Measurements from ENCODE around the gene PRSS38. TPM values are rescaled to one million over a fixed set of nuclear protein-coding genes. Genes with fewer than 3 reads are reported as not detected.

Gene PRSS38
- total and polyA plus RNA-seq, 5 experiments from 2014 or later: not detected

- Mint-ChIP-seq H3K36me3 (peaks cover 0 to 9% (median 0%) of the 10 kb centered on the region in 3 donors), H3K27ac (no peak overlapping the region), H3K9me3 (no peaks in the 10 kb centered on the region), H3K4me3 (no peak overlapping the region), H3K4me1 (peaks cover 0 to 8% (median 2%) of the 10 kb centered on the region in 4 donors), H3K27me3 (no peaks in the 10 kb centered on the region)
- peak in 1 of 10 donors; percentile 16 for DNase-seq
- no peak for ATAC-seq
- POLR2A ChIA-PET: no interaction called here
Observed at GRCh38 chr1:227780101-227781044, 35.1 kb upstream of the PRSS38 start.

GRCh38 chr1:227781314-227781930, 34.1 kb upstream of the PRSS38 start:
- POLR2A ChIA-PET: no interaction called here
- Mint-ChIP-seq H3K27me3 (no peaks in the 10 kb centered on the region), H3K36me3 (peaks cover 0 to 5% (median 0%) of the 10 kb centered on the region in 3 donors), H3K4me3 (no peak overlapping the region), H3K27ac (no peak overlapping the region), H3K9me3 (no peaks in the 10 kb centered on the region), H3K4me1 (peaks cover 1 to 12% (median 4%) of the 10 kb centered on the region in 4 donors)
- DNase-seq (no peak), ATAC-seq (no peak)

DNA sequence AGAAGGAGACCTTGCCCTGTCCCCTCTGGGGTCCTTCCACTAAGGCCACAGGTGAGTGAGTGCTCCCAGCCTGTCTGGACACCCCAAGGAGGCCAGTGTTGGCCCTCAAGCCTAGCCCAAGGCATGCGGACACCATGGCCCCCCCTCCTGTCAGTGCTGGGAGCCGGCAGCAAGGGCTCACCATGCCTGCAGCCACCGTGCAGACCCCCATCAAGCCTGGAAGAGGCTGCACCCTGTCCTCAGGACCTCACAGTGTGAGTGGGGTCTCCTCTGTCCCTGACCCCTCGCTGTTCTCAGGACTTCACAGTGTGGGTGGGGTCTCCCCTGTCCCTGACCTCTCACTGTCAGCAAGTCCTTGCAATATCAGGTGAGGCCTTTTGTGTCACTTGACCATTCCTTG, 33.2 kb upstream of the PRSS38 start:
- H3K27ac Mint-ChIP-seq: no peak overlapping the region

DNA sequence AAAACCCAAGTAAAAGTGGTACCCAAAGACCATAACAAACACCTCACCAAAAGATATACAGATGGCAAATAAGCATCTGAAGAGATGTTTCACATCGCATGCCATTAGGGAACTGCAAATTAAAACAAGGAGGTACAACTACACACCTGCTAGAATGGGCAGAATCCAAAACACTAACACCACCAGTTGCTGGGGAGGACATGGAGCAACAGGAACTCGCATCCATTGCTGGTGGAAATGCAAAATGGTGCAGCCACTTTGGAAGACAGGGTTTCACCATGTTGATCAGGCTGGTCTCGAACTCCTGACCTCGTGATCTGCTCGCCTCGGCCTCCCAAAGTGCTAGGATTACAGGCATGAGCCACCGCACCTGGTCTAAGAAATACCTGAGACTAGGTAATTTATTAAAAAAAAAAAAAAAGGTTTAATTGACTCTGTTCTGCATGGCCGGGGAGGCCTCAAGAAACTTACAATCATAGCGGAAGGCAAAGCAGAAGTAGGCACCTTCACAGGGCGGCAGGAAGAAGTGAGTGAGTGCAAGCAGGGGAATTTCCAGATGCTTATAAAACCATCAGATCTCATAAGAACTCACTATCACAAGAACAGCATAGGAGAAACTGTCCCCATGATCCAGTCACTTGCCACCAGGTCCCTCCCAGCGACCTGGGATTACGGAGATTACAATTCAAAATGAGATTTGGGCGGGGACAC, 30.2 kb upstream of the PRSS38 start:
- Mint-ChIP-seq H3K4me1 (peaks cover 7 to 31% (median 22%) of the 10 kb centered on the region in 4 donors), H3K27ac (no peak overlapping the region), H3K36me3 (peaks cover 0 to 2% (median 0%) of the 10 kb centered on the region in 3 donors), H3K27me3 (no peaks in the 10 kb centered on the region), H3K9me3 (no peaks in the 10 kb centered on the region), H3K4me3 (peak overlapping the region in 5 of 10 donors; percentile 6 to 50 (median 28))
- ATAC-seq (no peak), DNase-seq (no peak)
- POLR2A ChIA-PET: no interaction called here

More for the DNA sequence above, 33.2 kb upstream of the PRSS38 start:
- Mint-ChIP-seq H3K36me3 (peaks cover 0 to 2% (median 0%) of the 10 kb centered on the region in 3 donors), H3K9me3 (no peaks in the 10 kb centered on the region), H3K4me1 (peaks cover 5 to 13% (median 10%) of the 10 kb centered on the region in 4 donors), H3K27me3 (no peaks in the 10 kb centered on the region), H3K4me3 (no peak overlapping the region)
- POLR2A ChIA-PET: no interaction called here
- ATAC-seq (no peak), DNase-seq (no peak)

DNA sequence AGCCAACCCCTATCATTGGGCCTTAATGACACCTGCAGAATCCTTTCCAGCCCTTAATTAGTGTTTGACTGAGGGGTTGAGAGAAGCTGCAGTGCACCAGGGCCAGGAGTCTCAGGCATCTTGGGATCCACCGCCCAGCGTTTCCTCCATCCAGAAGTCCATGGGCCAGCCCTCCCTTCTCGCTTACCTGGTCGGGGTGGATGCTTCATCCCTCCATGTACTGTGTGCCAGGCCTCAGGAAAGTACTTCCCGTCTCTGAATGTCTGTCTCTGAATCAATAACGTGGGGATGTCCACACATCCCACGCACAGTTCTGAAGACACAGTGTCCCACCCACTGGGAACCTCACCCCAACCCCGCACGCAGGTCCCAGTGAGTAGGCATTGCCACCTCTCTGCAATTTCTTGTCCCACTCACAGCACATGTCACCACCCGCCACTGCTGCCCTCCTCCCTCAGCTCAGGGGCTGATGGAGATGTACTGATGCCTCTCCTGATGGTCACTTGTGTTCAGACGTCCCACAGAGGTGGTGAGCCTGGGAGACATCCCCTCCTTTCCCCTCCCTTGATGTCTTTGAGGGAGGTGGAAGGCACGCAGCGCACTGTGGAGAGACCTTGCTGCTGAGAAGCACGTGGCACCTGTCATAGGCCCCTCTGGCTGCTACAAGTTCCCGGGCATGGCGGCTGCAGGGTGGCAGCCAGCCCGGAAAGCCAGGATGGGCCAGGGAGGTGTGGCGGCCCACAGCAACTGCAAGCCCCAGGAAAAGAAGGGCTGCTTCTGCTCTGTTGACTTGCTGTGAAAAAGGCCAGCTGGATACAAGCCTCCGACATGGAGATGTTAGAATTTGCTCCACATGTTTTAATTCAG, 29.4 kb upstream of the PRSS38 start:
- Mint-ChIP-seq H3K4me1 (peaks cover 10 to 31% (median 25%) of the 10 kb centered on the region in 4 donors), H3K27me3 (no peaks in the 10 kb centered on the region), H3K27ac (peak overlapping the region in 1 of 10 donors; percentile 62), H3K9me3 (no peaks in the 10 kb centered on the region), H3K4me3 (peak overlapping the region in 8 of 10 donors; percentile 6 to 87 (median 42)), H3K36me3 (peaks cover 0 to 2% (median 0%) of the 10 kb centered on the region in 3 donors)
- POLR2A ChIA-PET: interaction anchor here (2.8 kb wide), 1 partner anchor 20 kb away, joined by 38 read pairs; no protein-coding TSS in a partner anchor
- DNase-seq: no peak
- no peak for ATAC-seq

GRCh38 chr1:227786673-227787512, 28.6 kb upstream of the PRSS38 start:
- POLR2A ChIA-PET: interaction anchor here (0.6 to 2.8 kb wide), 7 partner anchors 8 to 295 kb away, joined by 3 to 38 read pairs (median 6); no protein-coding TSS in a partner anchor
- peak overlapping the region; percentile 81 to 94 (median 86) for H3K4me3 Mint-ChIP-seq

GRCh38 chr1:227787513-227788270, 27.8 kb upstream of the PRSS38 start:
- Mint-ChIP-seq H3K36me3 (no peaks in the 10 kb centered on the region), H3K27me3 (no peaks in the 10 kb centered on the region), H3K4me3 (peak overlapping the region; percentile 81 to 94 (median 86)), H3K27ac (peak overlapping the region in 8 of 10 donors; percentile 60 to 93 (median 82)), H3K4me1 (peaks cover 16 to 31% (median 28%) of the 10 kb centered on the region in 4 donors), H3K9me3 (no peaks in the 10 kb centered on the region)
- DNase-seq (peak; percentile 86 to 98 (median 93)), ATAC-seq (peak; percentile 84 to 93)
- POLR2A ChIA-PET: interaction anchor here (0.5 to 2.8 kb wide), 12 partner anchors 9 to 849 kb away, joined by 3 to 38 read pairs (median 5); partner anchors contain the start of genes JMJD4 and SNAP47

More at GRCh38 chr1:227786673-227787512, 28.6 kb upstream of the PRSS38 start:
- peaks cover 15 to 31% (median 28%) of the 10 kb centered on the region in 4 donors for H3K4me1 Mint-ChIP-seq
- H3K27ac Mint-ChIP-seq: peak overlapping the region in 8 of 10 donors; percentile 49 to 93 (median 78)
- ATAC-seq: no peak
- DNase-seq: peak in 4 of 10 donors; percentile 16 to 64 (median 21)
- H3K9me3 Mint-ChIP-seq: no peaks in the 10 kb centered on the region
- peaks cover 0 to 2% (median 0%) of the 10 kb centered on the region in 3 donors for H3K36me3 Mint-ChIP-seq
- no peaks in the 10 kb centered on the region for H3K27me3 Mint-ChIP-seq

DNA sequence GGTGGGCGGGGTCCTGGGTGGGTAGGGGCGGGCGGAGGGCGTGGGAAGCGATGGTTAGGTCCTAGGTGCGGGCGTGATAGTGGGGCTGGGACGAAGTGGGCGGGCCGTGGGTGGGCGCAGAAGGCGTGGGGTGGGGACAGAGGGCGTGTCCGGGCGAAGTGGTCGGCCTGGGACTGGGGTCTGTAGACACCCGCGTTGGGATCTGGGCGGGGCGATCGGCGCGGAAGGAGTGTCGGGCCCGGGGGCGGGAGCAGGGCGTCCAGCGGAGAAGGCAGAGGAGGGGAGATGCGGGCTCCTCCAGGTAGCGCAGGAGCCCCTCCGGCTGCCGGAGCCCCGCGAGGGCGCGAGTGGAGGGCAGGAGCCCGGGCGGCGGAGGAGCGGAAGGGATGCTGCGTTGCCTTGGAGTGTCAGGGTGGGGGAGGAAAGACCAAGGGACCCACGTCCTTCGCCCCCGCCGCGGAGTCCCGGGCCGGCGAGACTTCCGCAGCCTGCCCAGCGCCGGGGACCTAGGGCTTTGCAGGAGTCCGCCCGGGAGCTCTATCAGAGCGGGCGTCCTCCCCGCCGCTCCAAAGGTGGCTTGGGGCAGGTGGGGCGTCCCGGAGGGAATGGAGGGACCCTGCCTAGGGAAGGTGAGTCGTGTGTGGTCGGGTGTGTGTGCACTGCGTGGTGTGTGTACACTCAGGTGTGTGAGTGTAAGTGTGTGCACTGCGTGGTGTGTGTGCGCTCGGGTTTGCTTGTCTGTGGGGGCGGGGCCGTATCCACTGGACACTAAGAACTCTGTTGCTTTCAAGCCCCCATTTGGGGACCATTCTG, 27.0 kb upstream of the PRSS38 start:
- ATAC-seq (peak; percentile 62 to 74), DNase-seq (peak in 5 of 10 donors; percentile 13 to 83 (median 78))
- Mint-ChIP-seq H3K4me3 (peak overlapping the region; percentile 82 to 94 (median 86)), H3K9me3 (no peaks in the 10 kb centered on the region), H3K27me3 (no peaks in the 10 kb centered on the region), H3K36me3 (no peaks in the 10 kb centered on the region), H3K4me1 (peaks cover 17 to 31% (median 28%) of the 10 kb centered on the region in 4 donors), H3K27ac (peak overlapping the region in 7 of 10 donors; percentile 15 to 95 (median 50))
- POLR2A ChIA-PET: interaction anchor here (0.8 to 2.8 kb wide), 11 partner anchors 9 to 293 kb away, joined by 3 to 38 read pairs (median 6); partner anchors contain the start of genes JMJD4 and SNAP47

Data from naive thymus-derived CD8-positive, alpha-beta T cell (primary cell).